Ecto neural progenitor cell (in vitro differentiated cells): Measurements from ENCODE around the gene ZNF610.
"Not testable (repeated sequence)": the region's sequence is repeated elsewhere in the genome, so short reads cannot be mapped to it uniquely, and the experiment has no call there.

Experiments
- DNase-seq: peaks from one replicate; pipeline ENCODE4 v3.0.0-alpha.2; 2018; ENCODE audit warnings: low spot score

ZNF610 gene

DNA sequence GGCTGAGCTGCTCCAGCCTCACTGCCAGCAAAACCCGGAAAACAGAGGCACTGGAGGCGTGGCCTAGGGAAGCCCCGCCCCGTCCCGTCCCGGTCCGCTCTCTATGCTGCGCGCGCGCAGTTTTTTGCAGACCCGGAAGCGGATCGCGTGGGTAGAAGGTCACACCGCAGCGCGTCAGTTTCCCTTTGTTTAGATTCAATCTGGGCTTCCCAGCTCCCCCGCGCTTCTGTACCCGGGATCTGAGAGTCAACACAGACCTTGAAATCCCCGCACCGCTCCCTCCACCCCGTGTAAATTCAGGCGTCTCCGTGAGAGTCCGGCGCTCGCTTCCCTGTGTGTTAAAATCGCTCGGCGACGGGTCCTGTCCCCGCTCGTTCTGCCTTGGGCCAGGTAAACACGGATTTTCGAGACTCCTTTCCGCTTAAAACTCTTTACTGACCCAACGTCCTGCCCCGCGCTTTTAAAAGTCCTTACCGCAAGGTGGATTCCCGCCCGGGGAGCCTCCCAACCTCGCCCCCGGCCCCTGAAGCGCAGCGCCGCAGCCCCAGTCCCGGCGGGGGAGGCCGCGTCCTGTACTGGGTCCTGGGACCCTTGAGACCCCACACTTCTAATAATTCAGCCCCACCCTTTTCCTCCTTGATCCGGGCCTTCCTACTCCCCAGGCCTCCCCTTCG lies at the start of gene ZNF610:
Gene ZNF610, plus strand, starts transcription at position 127 of the 674 bp plus-strand sequence. CDS start 12,930 bp downstream, outside the sequence.
- peak; percentile 86 for DNase-seq

DNA sequence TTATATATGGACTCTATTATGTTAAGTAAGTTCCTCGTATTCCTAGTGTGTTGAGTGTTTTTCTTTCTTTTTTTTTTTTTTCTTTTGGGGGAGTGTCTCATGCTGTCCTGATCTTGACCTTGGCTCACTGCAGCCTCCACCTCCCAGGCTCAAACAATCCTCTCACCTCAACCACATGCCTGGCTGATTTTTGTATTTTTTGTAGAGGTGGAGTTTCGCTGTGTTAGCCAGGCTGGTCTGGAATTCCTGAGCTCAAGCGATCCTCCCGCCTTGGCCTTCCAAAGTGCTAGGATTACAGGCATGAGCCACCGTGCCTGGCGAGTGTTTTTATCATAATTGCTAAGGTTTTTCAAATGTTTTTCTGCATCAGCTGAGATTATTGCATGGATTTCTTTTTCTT lies 49.8 kb upstream of the ZNF610 start:
- DNase-seq = no peak

DNA sequence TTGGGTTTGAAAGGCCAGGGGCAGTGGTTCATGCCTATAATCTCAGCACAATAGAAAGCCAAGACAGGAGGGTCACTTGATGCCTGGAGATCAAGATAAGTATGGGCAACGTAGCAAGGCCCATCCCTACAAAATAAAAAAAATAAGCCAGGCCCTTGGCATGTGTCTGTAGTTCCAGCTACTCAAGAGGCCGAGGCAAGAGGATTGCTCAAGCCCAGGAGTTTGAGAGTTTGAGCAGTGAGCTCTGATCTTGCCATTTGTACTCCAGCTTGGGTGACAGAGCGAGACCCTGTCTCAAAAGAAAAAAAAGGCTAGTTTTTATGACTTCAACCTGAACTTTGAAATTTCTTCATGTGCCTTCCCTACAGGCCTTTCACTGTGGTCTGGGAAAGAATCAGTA lies 44.3 kb upstream of the ZNF610 start:
- no peak for DNase-seq

DNA sequence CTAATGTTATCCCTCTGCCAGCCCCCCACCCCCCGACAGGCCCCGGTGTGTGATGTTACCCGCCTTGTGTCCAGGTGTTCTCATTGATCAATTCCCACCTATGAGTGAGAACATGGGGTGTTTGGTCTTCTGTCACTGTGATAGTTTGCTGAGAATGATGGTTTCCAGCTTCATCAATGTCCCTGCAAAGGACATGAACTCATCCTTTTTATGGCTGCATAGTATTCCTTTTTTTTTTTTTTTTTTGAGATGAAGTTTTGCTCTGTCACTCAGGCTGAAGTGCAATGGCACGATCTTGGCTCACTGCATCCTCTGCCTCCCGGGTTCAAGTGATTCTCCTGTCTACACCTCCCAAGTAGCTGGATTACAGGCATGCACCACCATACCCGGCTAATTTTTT lies 43.1 kb upstream of the ZNF610 start:
- not testable (repeated sequence) for DNase-seq

- DNase-seq = no peak
These were observed 39.7 kb upstream of the ZNF610 start for GRCh38 chr19:52296400-52296772.

- peak; percentile 76 for DNase-seq
These were observed 39.1 kb upstream of the ZNF610 start, which contains the start of gene ZNF480 for GRCh38 chr19:52296773-52297600. ZNF480 (plus strand) TSS chr19:52297169; CDS start chr19:52300413, 3,244 bp downstream.

DNA sequence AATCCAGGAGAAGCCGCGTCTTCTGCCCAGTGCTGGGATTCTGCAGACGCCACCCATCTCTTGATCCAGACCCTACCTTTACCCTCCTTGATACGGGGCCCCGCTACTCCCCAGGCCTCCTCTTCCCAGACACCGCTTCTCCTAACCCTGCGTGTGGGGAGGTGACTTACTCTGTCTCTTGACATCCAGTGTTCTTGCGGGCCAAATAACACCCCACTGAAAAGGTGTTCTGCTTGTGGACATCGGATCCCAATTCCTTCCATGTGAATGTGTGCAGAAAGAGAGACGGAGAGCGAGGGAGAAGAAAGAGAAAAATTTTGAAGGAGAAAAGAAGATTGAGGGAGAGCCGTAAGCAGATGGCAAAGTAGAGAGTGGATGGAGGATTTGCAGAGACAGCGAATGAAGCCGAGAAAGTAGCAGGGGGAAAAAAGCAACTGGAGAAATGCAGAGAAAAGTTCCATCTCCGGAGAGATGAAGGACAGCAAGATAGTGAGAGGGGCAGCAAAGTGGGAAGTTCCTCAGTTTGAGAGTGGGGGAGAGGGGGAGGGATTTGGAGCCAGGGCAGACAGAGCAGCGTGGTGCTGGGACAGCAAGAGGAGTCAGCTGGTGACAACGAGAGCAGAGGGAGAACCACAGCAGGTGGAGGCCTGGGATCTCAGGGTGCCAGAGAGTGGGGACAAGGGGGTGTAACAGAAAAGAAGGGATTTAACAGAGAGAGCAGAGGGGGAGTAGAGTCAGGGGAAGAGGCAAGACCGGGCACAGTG lies 38.3 kb upstream of the ZNF610 start:
- no peak for DNase-seq

GRCh38 chr19:52307275-52307674 lies 28.8 kb upstream of the ZNF610 start:
- no peak for DNase-seq

DNA sequence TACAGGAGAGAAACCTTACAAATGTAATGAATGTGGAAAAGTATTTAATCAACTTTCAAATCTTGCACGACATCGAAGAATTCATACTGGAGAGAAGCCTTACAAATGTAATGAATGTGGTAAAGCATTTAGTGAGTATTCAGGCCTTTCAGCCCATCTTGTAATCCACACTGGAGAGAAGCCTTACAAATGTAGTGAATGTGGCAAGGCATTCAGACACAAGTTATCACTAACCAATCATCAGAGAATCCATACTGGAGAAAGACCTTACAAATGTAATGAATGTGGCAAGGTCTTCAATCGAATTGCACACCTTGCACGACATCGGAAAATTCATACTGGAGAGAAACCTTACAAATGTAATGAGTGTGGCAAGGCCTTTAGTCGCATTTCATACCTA lies 13.6 kb upstream of the ZNF610 start:
- DNase-seq = no peak

DNA sequence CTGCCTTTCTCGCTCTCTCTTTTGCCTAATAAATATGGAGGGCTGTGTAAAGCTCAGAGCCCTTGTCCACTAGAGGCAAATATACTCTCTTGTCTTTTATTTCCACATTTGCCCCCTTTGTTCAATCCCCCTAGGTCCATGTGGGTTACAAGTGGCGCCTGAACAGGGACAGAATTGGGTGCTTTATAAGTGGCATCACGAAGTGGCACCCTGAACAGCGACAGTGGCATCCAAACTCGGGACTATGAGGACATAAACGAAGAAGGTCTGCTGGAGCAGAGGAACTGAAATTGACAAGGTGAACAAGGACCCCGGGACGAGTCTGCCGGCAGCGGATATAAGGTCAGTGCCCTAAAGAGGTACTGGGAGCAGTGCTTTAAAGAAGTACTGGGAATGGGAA lies 4.3 kb upstream of the ZNF610 start:
- no peak for DNase-seq

GRCh38 chr19:52335768-52336116 lies 301 bp upstream of the ZNF610 start:
- no peak for DNase-seq

DNA sequence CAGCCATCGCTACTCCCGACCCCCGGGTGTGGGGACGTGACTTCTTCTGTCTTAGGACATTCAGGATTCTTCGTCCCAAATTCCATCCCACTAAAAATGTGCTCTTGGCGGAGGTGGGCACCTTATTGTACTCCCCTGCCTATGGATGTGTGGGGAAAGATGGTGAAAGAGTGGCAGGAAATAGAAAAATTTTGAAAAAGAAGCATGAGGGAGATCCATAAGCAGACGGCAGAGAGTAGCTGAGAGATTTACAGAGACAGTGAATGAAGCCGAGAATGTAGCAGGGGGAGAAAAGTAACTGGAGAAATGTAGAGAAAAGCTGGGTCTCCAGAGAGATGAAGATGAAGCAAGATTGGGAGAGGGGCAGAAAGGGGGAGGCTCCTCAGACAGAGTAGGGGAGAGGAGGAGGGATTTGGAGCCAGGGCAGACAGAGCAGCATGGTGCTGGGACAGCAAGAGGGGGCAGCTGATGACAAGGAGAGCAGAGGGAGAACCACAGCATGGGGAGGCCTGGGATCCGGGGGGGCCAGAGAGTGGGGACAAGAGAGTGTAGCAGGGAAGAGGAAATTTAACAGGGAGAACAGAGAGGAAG lies 843 bp downstream of the ZNF610 start:
- no peak for DNase-seq

- not testable (repeated sequence) for DNase-seq
These were observed 3.0 kb downstream of the ZNF610 start for GRCh38 chr19:52339022-52339421.

- peak; percentile 68 for DNase-seq
These were observed 7.5 kb downstream of the ZNF610 start for GRCh38 chr19:52343548-52343947.

GRCh38 chr19:52345162-52345561 lies 9.1 kb downstream of the ZNF610 start:
- DNase-seq = no peak

- DNase-seq = peak; percentile 48
These were observed 15.5 kb downstream of the ZNF610 start for GRCh38 chr19:52351512-52351911.

GRCh38 chr19:52366414-52366824 lies 30.4 kb downstream of the ZNF610 start:
- no peak for DNase-seq

- DNase-seq = peak; percentile 87
These were observed 33.7 kb downstream of the ZNF610 start, which contains the start of gene ZNF880 for GRCh38 chr19:52369559-52370340. ZNF880 (plus strand) TSS chr19:52369923; CDS start chr19:52369966, 43 bp downstream.

DNA sequence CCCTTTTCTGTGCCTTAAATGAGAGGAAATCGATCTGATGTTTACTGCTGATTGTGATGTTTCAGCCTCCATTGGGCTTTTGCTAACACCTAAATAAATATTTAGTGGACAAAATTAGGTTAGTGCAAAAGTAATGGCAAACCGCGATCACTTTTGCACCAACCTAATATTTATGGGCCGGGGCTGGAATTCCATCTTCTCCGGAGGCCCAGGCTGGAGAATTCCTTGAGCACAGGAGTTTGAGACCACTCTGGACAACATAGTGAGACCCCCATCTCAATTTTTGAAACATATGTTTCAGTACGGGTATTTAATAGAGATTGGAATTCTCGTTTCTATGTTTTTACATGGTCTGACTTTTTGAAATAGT lies 34.3 kb downstream of the ZNF610 start:
- DNase-seq = no peak

- DNase-seq = no peak
These were observed 55.1 kb downstream of the ZNF610 start for GRCh38 chr19:52391135-52391534.

DNA sequence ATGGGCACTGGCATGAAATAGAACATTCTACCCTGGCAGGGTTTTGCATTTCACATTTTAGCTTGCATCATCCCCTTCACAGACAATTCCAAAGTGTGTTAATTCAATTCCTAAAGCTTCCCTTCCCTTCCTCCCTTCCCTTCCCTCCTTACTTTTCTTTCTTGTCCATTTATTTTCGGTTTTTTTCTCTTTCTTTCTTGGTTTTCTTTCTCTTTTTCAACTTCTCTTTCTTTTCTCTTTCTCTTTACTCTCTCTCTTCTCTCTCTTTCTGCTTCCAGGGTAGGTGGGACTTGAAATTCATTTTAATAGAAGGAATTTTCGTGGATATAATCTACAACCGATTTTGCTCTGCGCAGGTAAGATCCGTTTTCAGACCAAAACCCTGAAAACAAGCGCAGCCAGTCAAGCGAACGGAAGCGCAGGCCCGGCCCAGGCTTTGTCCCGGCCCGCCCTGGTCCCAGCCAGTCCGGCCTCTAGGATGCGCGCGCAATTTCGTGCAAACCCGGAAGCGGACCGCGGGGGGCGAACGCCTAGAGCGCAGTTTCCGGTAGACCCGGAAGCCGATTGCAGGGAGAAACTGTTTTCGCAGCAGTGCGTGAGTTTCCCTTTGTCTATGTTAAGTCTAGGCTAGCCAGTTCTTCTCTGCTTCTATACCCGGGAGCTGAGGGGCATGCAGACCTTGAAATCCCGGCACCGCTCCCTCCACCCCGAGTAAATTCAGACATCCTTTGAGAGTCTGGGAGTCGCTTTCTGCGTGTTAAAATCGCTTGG lies 61.5 kb downstream of the ZNF610 start, which contains the start of gene ZNF528:
Gene ZNF528, plus strand, starts transcription at position 540 of the 771 bp plus-strand sequence. CDS start 4,165 bp downstream, outside the sequence.
- DNase-seq = peak; percentile 91
